Endometrium (tissue), 2 donors: ENCODE results near the gene CLCN7.
"Not testable (repeated sequence)": the region's sequence is repeated elsewhere in the genome, so short reads cannot be mapped to it uniquely, and the experiment has no call there.

ENCODE experiments used
- FAIRE-seq: peaks from 2 replicates; lab custom pipeline; 2012; peaks lifted over from hg19 to GRCh38; lab: Jason Lieb, UNC
- donor health status: control.
- donor health status: control.

The CLCN7 gene

DNA sequence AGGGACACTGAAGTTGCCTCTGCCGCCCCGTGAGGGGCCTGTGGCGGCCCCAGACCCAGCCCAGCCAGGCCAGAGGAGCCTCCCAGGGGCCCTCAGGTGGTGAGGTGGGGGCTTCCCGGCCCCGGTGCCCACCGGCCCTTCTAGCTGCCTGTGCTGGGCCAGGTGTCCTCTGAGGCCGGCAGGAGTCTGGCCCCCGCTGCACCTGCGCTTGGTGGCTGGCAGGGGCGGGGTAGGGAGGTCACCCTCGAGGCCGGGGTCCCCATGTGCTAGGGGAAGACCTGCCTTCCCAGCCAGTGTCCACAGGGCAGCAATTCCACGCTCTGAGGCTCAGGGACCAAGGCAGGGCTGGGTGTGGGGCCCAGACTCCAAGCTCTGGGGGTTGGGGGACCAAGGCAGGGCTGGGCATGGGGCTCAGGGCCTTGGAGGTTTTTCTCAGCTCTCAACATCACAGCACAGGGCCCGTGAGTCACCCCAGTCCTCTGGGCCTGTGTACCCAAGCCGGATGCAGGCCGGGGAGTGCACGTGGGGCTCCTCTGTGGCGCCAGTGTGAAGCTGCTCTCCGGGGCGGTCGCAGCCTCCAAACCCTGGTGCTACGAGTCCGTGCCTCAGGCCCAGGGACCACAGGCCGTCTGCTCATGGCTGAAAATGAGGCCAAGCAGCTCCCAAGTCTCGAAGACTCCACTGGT is 29.2 kb downstream of the CLCN7 start:
- no peak for FAIRE-seq

DNA sequence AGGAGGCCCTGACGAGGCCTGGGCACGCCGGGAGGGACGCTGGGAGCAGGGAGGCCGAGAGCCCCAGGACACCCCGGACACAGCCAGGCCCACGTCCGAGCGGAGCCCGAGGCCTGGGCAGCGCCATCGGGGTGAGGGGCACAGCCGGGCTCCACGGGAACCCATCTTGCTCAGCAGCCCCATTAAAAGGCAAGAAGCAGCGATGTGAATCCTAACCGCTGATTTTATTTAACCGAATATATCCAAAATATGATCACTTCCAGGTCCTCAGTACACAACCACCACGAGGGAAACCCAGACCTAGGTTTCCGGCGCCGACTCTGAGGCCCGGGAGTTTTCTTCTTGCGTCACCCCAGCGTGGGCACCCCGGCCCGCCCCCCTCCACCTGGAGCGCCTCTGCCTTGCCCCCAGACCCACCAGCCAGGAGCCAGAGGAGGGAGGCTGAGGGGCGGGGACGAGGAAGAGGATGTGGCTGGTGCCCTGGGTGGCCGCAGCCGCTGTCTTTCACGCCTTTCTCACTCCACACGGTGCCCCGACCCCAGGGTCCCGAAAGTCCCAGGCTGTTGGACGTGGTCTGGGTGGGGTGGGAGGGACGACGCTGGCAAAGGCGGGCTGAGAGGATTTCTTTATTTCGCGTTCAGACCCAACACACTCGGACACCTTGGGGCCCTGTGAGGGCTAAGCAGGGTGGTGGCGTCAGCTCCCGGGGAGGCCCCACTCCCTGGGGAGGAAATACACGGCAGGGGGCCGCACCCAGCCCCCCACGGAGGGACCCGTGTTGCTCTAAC is 29.9 kb downstream of the CLCN7 start:
- FAIRE-seq, result no peak

- FAIRE-seq, result no peak
Observed at GRCh38 chr16:1443980-1444729, 30.7 kb downstream of the CLCN7 start, which contains the start of gene CCDC154. Gene CCDC154, minus strand, starts transcription at chr16:1444556. Its CDS starts 234 bp downstream, at chr16:1444322.

DNA sequence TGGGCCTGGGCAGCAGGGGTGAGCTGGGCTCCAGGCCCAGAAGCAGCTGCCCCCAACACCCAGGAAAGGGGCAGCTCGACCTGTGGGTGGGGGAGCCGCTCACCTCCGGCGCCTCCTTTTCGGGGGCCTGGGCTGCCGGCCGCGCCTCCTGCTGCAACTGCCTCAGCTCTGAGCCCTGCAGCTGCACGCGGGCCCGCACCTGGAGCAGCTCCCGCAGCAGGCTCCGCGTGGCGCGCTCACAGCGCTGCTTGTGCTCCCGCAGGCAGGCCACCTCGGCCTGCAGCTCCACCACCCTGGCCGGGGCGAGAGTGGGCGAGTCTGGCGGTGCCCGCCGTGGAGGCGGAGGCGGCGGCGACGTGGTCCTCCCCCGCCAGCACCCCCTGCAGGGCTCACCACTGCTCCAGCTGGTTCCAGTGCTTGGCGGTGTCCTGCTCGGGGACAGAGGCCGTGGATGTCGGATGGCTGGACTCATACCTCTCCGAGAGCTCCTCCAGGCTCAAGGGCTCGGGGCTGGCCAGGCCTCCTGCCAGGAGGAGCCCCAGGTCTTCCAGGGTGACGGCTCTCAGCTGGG is 31.3 kb downstream of the CLCN7 start:
- no peak for FAIRE-seq

DNA sequence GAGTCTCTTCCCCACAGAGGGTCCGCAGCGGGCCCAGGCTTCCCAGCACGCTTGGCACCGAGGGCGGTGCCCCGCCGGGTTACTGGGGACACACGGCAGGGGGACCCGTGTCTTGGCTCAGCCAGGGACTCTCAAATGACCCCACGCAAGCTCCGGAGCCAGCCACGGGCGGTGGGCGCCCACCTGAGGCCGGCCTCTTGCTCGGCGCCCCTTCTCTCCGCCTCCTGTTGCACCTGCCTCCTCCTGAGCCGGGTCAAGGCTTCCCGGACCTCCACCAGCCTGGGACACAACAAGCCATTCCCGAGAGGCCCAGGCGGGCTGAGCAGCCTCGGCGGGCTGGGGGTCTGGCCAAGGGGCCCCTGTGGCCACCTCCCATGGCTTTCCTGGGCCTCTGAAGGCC is 32.1 kb downstream of the CLCN7 start:
- FAIRE-seq, result no peak

- FAIRE-seq, result no peak
Observed at GRCh38 chr16:1441391-1441829, 33.4 kb downstream of the CLCN7 start.

- not testable (repeated sequence) for FAIRE-seq
Observed at GRCh38 chr16:1439699-1440074, 35.1 kb downstream of the CLCN7 start.

GRCh38 chr16:1439058-1439698 is 35.6 kb downstream of the CLCN7 start:
- FAIRE-seq, result no peak

GRCh38 chr16:1438229-1439057 is 36.4 kb downstream of the CLCN7 start:
- FAIRE-seq, result no peak

GRCh38 chr16:1437606-1438005 is 37.2 kb downstream of the CLCN7 start:
- no peak for FAIRE-seq

DNA sequence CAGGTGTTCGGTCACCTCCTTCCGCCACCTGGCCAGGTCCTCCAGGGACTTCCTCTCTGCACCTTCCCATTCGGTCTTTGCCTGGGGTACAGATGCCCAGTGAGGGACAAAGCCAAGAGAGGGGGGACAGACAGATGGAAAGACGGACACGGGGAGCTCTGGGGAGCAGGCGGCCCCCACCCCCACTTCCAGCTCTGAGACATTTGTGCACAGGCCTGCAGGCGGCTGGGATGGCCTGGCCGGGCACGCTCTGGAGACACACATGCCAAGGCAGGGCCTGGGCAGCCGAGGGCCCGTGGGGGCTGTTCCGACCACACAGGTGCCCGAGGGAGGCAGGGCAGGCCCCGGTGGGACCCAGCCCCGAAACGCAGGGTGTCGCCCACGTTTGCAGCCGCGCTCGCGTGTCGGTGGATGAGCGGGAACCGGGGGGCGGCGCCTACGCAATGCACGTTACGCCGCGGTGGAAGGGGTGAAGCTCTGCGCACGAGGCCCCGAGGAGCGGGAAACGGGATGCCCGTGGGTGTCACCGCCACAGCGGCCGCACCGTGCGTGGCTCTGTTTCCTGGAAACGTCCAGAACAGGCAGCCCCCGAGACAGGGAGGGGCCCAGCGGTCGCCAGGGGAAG is 38.0 kb downstream of the CLCN7 start:
- FAIRE-seq, result no peak

DNA sequence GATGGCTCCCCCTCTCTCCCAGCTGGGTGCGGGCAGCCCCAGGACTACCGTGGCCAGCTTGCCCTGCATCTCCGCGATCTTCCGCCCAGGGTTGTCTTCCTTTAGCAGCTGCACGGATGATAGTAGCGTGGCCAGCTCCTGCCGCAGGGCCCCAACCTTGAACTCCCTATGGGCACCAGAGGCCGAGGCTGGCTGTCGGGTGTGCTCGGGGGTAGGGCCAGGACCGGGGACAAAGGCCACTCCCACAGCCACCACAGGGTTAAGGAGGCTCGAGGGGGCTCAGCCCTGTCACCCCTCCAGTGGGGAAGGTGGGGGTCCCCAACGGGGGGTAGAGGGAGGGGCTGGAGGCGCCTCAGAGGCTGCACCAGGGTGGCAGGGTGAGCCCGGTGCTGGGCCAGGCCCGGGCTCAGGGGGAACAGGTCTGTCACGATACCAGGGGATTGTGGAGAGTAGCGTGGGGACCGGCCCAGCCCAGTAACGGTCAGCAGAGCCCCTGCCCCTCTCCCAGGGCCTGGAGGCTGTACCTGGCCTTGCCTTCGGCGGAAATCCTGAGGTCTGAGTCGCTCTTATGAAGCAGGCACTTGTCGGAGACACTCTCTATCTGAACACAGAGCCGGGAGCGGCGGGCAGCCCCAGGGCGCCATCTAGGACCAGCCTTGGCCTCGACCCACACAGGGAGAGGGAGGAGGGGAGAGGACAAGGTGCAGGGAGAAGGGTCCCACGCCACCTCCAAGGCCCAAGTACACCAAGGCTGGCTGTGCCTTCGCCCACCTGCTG is 38.7 kb downstream of the CLCN7 start:
- FAIRE-seq, result no peak

DNA sequence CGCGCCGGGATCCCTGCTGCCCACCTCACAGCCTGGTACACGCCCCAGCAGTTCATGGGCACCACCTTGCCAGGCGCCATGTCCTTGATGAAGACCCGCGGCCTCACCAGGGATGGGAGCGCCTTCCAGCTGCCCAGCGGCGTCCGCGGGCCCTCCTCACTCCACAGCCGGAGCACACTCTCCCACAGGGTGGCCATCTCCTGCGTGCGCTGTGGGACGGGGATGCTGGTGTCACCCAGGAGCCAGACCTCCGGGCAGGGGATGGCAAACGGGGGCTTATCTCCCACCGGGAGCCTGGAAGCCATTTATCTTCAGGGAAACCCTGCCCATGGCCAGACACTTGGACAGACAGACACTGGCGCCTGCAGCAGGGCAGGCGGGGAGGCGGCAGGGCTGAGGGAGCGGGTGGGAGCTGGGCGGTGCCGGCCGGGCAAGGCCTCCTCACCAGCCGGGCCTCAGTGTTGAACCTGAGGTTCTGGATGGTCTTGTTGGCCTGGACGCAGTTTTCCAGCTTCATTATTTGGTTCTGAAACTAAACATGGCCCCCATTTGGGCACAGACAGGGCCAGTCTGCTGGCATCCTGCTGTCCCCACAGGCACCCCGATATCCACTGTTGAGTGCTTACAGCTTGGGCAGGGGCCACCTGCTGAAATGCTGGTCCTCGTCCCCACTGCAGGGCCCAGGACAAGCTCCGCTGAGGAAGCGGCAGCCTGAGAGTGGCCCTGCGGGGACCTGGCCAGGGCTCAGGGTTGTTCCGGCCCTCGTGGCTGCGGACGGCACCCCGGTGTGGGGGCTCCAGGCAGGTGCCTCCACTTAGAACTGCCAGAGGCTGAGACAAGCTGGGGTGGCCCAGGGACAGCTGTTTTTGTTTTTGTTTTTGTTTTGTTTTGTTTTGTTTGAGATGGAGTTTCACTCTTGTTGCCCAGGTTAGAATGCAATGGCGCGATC is 39.9 kb downstream of the CLCN7 start:
- FAIRE-seq, result no peak

DNA sequence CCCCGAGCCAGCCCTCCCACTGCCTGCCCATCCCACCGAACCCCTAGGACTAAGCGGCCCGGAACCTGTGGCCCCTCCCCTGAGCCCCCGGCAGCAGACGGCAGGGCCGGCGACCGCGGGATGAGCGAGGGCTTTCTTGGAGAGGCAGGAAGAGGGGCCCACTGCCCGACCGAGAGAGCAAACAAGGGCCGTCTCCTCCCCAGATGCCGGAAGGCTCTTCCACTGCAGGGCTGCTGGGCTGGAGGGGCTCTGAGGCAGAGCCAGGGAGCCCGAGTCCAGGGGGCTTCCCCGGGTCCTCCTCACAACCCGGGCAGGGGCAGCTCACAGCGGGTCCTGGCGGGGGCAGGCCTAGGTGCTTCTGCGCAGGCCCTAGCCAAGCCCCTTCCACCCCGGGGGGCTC is 41.1 kb downstream of the CLCN7 start:
- FAIRE-seq, result no peak

DNA sequence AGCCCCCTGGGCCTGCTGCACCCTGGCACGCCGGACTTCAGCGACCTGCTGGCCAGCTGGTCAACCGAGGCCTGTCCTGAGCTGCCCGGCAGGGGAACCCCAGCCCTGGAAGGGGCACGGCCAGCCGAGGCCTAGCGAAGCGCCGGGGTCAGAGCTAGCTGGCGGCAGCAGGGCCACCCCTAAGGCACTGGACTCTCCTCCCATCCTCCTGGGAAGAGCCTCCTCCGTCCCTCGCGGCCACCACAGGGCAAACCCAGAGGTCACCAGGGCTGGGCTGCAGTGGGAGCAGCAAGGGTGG is 41.6 kb downstream of the CLCN7 start:
- FAIRE-seq, result no peak

DNA sequence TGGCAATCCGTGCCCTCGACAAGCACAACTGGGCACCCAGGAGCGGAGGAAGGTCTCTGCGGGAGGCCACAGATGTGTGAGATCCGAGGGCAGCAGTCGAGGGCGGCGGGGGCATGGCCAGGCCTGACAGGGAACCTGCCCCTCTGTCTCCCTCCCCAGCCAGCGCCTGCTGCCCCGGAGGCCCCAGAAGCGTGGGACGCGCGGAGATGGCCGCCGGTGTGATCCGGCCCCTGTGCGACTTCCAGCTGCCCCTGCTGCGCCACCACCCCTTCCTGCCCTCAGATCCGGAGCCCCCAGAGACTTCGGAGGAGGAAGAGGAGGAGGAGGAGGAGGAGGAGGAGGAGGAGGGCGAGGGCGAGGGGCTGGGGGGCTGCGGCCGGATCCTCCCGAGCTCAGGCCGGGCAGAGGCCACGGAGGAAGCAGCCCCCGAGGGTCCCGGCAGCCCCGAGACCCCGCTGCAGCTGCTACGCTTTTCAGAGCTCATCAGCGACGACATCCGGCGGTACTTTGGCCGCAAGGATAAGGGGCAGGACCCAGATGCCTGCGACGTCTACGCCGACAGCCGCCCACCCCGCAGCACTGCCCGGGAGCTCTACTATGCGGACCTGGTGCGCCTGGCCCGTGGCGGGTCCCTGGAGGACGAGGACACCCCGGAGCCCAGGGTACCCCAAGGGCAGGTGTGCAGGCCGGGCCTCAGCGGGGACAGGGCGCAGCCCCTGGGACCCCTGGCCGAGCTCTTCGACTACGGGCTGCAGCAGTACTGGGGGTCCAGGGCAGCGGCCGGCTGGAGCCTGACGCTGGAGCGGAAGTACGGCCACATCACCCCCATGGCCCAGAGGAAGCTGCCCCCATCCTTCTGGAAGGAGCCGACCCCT is 42.2 kb downstream of the CLCN7 start:
- FAIRE-seq, result no peak

- no peak for FAIRE-seq
Observed at GRCh38 chr16:1431497-1432270, 43.1 kb downstream of the CLCN7 start.
